Stimulated activated CD4-positive, alpha-beta T cell treated with anti-CD3 and anti-CD28 coated beads, Interleukin-1b, Interleukin-23, amount 100 ng/mL, for 4 hours (primary cell): ENCODE results near the gene TLE1.
"Not testable (repeated sequence)": the region's sequence is repeated elsewhere in the genome, so short reads cannot be mapped to it uniquely, and the experiment has no call there.

ENCODE experiments used
- DNase-seq, 2 donors: peaks; one replicate each; pipeline ENCODE4 v3.0.0-alpha.2; 2020; ENCODE audit warnings: low read depth in 2 of 2

Gene TLE1

DNA sequence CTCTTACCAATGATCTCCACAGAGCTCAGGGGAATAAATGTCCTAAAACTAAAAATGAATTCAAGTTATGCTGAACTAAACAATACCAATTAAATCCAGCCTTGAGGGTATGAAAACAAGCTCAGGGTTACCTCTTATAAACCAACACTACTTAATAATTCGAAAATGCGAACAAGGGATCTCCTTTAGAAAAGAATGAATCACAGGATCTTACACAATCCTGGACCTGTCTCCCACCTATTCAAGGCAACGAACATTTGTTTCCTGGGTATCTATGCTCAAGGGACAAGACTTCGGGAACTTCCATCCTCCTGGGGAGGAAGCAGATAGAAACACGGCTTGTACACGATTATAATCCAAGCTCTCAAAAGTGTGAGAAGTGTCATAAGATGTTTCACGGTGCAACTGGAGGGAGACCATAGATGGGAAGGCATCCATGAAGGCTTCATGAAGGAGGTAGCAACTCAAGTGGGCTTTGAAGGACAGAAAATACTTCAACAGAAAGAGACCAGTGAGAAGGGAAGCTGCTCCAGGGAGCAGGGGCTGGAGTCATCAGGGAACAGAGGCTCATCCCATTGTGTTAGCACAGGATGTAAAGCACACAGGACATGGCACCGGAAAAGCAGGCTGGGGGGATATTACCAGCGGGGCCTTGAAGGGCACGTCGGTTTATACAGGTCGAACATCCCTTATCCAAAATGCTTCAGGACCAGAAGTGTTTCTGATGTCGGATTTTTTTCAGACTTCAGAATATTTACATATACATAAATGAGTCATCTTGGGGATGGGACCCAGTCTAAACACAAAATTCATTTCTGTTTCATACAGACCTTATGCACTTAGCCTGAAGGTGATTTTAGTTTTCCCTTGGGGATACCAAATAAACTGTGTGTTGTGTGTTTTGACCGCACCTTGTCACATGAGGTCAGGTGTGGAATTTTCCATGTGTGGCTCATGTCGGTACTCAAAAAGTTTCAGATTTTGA lies 87.4 kb downstream of the TLE1 start:
- DNase-seq, result no peak

DNA sequence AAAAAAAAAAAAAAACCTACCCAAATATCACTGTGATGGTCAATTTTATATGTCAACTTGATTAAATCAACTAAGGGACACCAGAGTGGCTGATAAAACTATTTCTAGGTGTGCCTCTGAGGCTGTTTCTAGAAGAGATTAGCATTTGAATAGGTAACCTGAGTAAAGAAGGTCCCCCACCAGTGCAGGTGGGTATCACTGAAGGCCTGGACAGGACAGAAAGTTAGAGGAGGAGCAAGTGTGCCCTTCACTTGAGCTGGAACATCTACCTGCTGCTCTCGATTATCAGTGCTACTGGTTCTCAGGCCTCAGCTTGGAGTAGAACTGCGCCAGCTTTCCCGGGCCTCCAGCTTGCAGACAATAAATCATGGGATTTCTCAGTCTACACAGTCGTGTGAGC lies 88.7 kb downstream of the TLE1 start:
- no peak for DNase-seq

DNA sequence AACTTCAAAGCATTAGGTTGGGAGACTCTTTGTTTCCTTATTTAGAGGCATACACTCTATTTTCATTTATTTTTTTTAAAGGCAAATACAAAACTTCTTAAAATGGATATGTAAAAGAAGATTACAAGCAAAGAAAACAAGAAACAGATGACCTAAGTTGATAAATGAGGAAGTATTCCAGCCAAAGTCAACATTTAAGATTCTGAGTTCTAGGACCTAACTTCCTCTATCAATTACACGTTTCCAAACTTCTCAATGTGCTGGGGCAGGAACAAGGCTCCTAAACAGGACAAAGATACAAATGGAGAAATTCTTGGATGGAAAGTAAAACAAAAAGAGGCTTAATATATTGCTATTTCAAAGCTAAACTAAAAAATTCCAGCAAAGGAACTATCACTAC lies 89.5 kb downstream of the TLE1 start:
- DNase-seq, result no peak

DNA sequence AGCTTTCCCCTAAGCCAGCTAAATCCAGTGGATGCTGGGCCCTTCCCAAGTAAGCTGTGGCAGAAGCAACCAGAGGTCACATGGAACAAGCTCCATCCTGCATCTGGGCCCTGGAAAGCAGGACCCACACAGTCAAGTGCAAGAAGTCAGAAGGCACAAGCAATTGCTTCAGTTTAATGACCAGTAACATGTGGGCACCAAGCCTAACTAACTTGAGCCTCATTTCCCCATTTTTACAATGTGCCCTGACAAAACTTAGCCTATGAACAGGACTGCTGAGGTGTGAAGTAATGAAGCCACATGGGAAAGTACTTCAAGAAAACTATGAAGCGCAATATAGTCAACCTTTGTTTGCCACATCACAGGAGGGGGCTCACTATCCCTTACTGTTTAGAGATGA lies 90.5 kb downstream of the TLE1 start:
- no peak for DNase-seq

DNA sequence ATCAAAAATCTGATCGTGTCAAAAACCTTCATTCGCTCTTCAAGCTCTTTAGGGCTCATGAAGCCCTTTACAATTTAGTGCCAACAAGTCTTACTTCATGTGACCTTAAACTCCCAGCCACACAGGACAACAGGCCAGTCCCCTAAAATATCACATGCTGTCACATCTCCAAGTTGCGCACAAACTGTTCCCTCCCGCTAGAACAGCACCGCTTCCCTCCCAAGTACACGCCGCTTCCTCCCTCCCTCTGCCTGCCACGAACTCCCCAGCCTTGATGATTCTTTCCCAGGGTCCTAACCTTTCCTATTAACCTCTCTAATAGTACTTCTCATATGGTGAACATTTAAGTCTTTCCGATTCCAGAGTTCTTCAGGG lies 91.2 kb downstream of the TLE1 start:
- DNase-seq, result no peak

DNA sequence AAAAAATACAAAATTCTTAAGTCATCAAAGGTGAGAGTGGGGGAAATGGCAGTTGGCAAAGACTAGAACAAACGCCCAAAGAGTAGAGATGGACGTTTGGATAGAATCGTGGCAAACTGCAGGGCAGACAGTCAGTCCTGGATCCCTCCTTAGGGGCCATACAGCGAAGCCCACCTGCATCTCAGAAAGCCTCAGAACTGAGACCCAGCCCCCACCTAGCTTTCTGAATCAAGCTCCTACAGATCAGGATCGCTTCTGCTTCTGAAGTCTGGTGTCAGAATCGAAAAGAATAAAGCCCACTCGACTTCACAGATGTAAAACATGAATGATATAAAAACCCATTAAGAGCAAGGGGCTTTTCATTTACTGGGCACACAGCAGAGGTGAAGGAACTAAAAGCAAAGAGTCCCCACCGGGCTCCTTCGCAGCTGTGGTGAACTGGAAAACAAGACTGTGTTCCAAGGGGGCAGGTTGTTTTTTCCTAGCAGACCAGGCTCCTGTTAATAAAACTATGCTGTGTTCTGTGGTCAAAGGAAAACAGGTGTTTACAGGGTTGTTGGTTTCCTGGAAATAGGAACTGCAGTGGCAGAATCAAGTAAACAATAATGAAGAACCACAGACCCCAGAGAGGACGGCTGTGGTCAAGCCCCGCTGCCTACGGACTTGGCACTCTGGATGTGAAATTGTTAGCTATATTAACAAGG lies 91.8 kb downstream of the TLE1 start:
- no peak for DNase-seq

DNA sequence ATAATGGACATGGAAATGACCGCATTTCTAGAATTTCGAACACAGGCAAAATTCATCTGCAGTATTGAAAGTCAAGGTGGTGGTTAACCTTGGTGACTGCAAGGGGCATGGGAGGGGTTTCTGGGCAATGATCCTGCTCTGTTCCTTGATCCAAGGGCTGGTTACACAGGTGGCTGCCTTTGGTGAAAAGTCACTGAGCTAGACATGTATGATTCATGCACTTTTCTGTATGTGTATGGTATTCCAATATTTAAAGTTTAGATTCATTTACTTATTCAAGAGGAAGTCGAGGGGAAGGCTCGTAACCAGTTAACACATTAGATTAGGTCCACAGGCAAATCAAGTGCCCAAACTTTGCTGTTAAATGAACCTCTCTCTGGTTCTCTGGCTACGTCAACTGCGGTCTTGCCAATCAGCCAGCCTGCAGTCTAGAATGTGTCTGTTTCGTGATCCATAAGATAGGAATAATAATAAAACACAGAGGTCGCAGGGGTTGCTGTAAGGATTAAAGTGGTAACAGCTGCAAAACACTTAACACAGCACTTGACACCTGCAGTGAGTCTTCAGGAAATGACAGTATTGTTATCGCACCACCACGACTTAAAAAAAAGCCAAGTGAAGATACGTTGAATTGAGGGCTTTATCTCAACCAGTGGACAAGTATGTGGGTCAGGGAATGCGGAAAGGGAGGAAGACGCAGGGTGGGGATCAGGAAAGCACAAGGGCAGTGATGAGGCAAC lies 92.5 kb downstream of the TLE1 start:
- DNase-seq, result no peak

DNA sequence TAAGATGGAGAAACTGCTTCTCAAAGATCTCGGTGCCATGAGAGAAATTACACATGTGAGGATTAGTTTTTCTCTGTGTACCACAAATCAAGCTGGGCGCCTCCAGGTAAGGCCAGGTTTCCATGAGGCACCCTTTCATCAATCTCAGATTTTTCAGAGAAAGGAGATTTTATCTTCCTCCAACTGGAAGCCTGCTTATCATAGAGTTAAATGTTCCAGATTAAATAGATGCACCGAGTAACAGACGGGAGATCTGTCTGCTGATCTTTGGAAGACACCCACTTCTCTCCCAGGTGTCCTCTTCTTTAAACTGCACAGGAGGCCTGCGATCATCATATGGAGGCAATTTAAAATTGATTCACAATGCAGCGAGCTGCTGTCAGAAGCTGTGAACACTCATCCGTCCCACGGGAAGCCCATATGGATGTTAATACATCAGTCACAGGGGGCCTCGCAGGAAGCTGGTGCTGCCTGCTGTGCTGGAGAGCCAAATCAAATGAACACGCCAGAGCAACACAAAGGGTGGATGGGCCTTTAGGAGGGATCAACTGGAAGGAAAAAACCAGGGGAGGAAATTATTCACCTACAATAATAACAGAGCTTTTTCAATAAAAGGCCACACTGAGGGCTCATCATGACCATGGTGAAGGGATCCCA lies 93.3 kb downstream of the TLE1 start:
- DNase-seq, result no peak

DNA sequence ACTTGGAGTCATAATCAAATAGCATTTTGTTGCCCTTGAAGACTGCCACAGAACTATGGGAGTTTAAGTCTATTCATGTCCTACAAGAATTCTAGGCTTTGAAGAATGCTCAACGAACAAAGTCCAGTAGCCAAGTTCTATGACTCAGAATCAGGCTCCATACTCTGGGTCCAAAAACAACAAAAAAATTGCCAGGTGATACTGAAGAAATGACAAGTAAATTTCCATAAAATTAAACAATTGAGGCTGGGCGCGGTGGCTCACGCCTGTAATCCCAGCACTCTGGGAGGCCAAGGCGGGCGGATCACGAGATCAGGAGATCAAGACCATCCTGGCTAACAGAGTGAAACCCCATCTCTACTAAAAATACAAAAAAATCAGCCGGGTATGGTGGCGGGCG lies 94.1 kb downstream of the TLE1 start:
- DNase-seq, result not testable (repeated sequence)

DNA sequence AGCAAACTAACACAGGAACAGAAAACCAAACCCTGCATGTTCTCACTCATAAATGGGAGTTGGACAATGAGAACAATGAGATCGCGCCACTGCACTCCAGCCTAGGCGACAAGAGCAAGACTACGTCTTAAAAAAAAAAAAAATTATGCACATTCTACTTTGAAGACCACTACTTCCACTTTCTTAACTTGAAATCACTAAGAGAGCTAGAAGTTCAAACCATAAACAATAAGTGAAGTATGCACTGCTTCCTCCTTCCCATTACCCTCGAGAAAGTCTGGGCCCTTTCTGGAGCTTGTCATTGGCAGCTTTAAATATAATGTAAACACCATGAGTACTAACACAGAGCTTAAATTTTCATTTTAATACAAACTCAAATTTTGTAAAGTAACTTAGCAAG lies 94.9 kb downstream of the TLE1 start:
- DNase-seq, result no peak

DNA sequence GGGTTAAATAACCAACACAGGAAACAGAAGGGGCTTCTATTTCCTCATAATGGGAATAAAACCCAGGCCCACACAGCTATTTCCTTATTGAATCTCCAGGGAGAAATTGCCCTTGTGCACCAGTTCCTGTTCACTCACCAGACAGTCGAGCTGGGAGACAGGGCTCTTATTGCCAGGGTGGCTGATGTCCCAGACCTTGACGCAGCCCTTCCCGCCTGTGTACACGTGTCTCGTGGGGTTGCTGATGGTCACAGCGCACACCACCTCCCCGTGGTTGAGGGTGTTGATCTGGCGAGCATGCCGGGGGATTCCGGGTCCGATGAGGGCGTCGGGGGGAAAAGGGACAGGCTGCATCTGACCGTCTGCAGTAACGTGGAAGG lies 96.5 kb downstream of the TLE1 start:
- DNase-seq, result no peak

DNA sequence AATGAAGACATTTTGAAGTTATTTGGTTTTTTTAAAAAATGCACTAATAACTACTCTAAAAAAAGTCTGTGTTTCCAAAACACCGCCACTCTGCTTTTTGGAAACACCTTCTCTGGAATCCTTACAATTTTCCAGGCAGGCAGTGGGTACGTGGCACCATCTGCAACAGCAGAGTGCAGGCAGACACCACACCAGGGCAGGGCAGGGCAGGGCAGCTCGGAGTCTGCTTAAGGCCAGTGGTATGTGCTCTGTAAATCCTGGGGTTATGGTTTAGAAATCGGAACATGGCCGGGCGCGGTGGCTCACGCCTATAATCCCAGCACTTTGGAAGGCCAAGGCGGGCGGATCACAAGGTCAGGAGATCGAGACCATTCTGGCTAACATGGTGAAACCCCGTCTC lies 97.6 kb downstream of the TLE1 start:
- no peak for DNase-seq

DNA sequence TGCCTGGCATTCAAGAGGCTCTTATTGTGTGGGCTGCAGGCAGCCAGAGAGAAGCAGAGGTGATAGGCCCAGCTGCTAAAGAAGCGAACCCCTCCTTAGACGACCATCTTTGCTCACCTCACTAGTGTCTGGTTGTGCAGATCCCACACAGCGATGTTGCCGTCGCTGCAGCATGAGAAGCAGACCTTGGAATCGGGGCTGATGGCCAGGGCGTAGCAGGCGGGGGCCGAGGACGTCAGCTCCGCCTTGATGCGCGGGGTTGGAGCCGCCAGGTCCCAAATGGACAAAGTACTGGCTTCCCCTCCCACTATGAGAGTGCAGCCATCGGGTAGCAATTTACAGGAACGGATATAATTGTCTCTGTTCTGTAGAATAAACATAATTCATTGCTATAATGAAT lies 98.7 kb downstream of the TLE1 start:
- no peak for DNase-seq

DNA sequence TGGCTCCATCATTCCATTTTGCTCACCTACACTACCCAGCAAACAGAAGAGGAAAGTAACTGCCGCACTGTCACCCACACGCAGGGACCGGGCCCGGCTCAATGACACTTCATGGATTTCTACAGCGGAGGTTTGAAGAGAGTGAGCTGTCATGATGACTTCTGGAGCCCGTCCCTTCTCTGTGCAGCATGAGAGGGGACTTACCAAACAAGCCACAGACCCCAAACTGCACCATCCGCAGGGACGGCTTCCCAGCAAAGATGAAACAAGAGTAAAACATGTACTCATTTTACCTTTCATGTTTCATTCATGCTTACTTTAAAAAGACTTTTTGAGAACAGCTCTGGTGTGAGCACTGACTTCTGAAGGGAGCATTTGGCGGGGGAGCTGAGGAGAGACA lies 99.5 kb downstream of the TLE1 start:
- no peak for DNase-seq

DNA sequence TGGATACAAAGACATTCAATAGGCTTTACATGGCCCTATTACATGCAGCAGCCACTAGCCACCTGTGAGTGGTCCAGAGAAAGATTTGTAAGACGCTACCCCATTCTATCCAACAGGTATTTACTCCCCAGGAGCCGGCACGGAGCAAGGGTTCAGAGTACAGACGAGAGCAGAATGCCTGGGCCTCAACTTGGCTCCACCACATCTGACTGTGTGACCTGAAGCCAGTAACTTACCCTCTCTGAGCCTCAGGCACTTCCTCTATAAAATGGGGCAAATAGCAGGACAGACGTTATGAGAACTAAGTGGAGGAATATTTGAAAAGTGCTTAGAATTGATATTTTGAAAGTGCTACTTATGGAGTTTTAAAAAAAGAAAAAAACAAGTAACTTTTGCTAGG lies 100.0 kb downstream of the TLE1 start:
- DNase-seq, result no peak

DNA sequence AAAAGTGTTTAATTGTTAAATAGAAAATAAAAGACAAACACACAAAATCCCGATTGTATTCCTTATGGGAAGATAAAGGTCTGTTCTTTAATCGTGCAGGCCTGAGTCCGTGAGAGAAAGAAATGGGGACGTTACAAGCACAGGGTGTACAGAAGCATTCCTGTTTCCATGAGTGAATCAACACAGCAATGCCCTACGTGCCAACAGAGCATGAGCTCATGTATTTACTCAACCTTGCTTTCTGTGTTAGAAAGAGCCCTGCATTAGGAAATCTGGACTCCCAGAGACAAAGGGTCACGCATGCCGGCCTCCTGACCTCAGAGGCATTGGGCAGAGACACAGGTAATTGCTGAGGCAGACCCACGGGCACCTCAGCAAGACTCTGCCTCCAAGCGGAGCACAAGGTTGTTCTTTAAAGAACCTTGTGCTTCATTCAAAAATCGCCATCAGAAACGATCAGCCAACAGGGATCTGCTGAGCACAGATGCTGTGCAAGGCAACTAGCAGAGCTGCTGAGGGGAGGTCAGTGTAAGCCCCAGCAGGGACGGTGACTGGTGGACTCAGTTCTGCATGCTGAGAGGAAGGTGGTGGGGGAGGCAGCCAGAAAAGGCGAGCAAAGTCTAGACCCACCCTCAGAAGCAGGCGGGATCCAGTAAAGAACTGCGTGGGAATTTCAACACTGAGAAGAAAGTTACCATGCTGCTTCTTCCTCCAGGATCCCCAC lies 101.0 kb downstream of the TLE1 start:
- DNase-seq, result no peak

DNA sequence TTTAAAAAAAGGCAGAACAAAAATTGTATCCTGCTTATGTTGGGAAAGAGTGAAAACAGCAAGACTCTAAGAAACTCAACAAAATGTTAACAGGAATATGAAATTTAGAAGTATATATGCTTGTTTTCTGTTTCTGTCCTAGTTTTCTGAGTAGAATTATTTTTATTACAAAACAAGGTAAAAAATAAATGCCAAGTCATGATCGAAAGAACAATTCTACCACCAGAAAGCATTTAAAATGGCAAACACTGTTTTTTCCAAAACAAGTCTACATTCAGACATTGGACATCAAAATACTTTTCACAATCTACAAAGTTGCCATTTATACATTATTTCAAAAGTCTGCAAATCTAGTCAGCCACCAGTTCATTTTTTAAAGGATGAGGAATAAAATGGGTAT lies 102.6 kb downstream of the TLE1 start:
- no peak for DNase-seq

DNA sequence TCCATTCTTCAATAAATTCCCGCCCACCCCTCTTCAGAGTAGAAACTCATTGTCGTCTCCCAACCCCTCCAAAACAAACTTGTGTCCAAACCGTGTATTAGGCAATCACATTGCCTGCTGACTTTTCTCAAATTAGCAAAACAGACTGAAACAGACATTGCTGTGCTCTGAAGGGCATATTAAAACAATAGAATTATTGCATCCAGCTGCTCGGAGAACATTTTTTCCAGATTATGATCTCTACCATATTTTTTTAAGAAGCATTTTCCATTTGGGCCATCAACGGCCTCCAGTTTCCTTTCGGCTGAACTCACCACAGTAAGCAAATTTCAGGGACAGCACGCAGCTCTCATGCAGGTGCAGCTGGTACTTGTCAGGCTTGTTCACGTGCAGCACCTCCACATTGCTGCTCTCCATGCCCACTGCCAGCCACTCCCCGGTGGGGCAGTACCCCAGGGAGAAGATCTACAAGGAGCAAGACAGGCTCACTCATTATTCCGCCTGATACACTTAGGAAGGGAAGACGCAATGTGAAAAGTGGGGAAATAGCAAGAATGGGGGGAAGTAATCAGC lies 104.1 kb downstream of the TLE1 start:
- no peak for DNase-seq

DNA sequence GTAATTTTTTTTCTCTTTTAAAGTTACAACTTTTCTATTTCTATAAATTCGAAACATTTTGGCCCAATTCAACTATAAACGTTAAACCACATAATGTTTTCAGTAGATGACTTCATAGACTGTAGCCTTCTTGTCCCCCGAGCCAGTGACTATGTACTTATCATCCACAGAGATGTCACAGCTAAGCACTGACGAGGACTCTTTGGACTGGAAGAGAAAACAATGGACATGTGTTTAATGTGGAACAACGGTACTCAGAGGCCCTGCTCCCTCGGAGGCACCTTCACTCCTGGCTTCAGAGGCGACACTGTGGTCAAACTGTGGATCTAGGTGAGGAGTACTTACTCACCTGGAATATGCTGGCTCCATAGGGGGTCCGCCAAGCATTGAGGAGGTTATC lies 105.2 kb downstream of the TLE1 start:
- no peak for DNase-seq

DNA sequence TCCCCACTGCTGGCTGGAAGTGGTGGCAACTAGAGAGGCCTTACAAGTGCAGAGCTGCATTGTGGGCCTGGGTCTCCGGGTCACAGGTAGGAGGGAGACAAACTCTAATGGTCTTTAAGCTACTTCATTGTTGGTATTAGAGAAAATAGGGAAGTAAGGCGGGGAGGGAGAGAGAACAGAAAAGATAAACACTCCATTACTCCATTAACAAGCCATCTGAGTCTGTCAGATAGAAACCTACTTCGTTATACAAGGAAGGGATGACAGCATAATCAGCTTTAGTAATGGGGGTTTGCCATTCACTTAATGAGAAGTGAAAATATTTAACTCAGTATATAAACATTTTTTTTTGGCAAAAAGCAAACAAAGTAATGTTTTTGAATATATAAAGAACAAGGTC lies 107.4 kb downstream of the TLE1 start:
- no peak for DNase-seq

DNA sequence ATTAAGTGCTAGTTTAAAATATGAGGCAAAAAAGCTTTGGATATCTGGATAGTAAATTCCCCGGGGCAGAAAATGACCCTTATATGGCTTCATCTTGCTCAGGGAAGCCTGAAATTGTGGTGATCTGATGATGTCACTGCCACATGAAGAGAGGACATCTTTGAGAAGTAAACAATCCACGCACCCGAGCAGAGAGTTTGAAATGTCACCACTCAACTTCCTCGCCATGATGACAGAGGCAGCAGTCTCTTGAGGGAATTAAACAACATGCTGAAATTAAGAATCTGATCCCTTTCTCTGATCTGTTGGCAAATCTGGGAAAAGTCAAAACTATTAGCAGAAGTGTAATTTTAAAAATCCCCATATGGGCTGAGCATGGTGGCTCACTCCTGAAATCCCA lies 110.0 kb downstream of the TLE1 start:
- no peak for DNase-seq
